ENCODE results near the gene POU2AF1. TPM values are rescaled to one million over a fixed set of nuclear protein-coding genes. Genes with fewer than 3 reads are reported as not detected.

Gene POU2AF1
- total RNA-seq, 1 experiment from 2014 or later = not detected

GRCh38 chr11:111386611-111387150, 7.6 kb upstream of the POU2AF1 start:
- H3K4me2 ChIP-seq (ENCODE audit: low read length) = no peak overlapping the region
- no peaks in the 10 kb centered on the region for H3K9me2 ChIP-seq (replicated peaks; ENCODE audit: low read length)
- H3K79me2 ChIP-seq (ENCODE audit: low read length) = no peaks in the 10 kb centered on the region
- no peak overlapping the region for H3K27ac ChIP-seq (ENCODE audit: low read length)
- TF ChIP-seq EZH2 (IDR thresholded peaks at IDR 0.05; ENCODE audit: low read length, unreplicated experiment) (no peak), EZH2phosphoT487 (IDR thresholded peaks at IDR 0.05; ENCODE audit: borderline replicate concordance, low read length) (no peak), CTCF (conservative IDR thresholded peaks at IDR 0.05; ENCODE audit: low read depth, low read length) (no peak)
- POLR2A ChIA-PET (ENCODE audit: unreplicated experiment) = no interaction called here
- no TSS peak for BruUV-seq (replicated peaks)
- peaks cover 5% of the 10 kb centered on the region for H3K27me3 ChIP-seq (ENCODE audit: low read length)
- ATAC-seq (no peak), DNase-seq (no peak)
- H3K4me3 ChIP-seq (ENCODE audit: low read length) = no peak overlapping the region
- H3F3A ChIP-seq (ENCODE audit: low read length, unreplicated experiment) = no peaks in the 10 kb centered on the region
- H3K9ac ChIP-seq (ENCODE audit: low read length) = no peak overlapping the region
- intact Hi-C loops (cut with micrococcal nuclease) = no loop called here
- no peak overlapping the region for H2AFZ ChIP-seq (ENCODE audit: low read length)
- no peaks in the 10 kb centered on the region for H3K36me3 ChIP-seq (ENCODE audit: low read depth, low read length)
- H4K20me1 ChIP-seq (ENCODE audit: low read length) = no peaks in the 10 kb centered on the region
- H3K4me1 ChIP-seq (ENCODE audit: insufficient read depth, low read length) = no peaks in the 10 kb centered on the region
- CTCF ChIA-PET = no interaction called here
- H3K9me3 ChIP-seq (ENCODE audit: low read length) = no peaks in the 10 kb centered on the region

- no peak for ATAC-seq
- BruUV-seq (replicated peaks) = no TSS peak
- Histone ChIP-seq H3K9ac (ENCODE audit: low read length) (no peak overlapping the region), H3K27ac (ENCODE audit: low read length) (no peak overlapping the region), H3F3A (ENCODE audit: low read length, unreplicated experiment) (no peaks in the 10 kb centered on the region), H3K9me3 (ENCODE audit: low read length) (no peaks in the 10 kb centered on the region), H3K4me3 (ENCODE audit: low read length) (no peak overlapping the region), H3K4me1 (ENCODE audit: insufficient read depth, low read length) (no peaks in the 10 kb centered on the region), H3K79me2 (ENCODE audit: low read length) (no peaks in the 10 kb centered on the region), H4K20me1 (ENCODE audit: low read length) (no peaks in the 10 kb centered on the region), H3K4me2 (ENCODE audit: low read length) (no peak overlapping the region), H3K36me3 (ENCODE audit: low read depth, low read length) (no peaks in the 10 kb centered on the region), H3K27me3 (ENCODE audit: low read length) (no peaks in the 10 kb centered on the region; the same call in 1 of the 2 replicates), H3K9me2 (replicated peaks; ENCODE audit: low read length) (no peaks in the 10 kb centered on the region), H2AFZ (ENCODE audit: low read length) (no peak overlapping the region)
- peak; percentile 31 for DNase-seq
- intact Hi-C loops (cut with micrococcal nuclease) = no loop called here
- ChIA-PET CTCF (no interaction called here), POLR2A (ENCODE audit: unreplicated experiment) (interaction anchor here (0.7 kb wide), 1 partner anchor 30 kb away, joined by 3 read pairs; no protein-coding TSS in a partner anchor)
- TF ChIP-seq EZH2 (IDR thresholded peaks at IDR 0.05; ENCODE audit: low read length, unreplicated experiment) = no peak
- TF ChIP-seq CTCF (conservative IDR thresholded peaks at IDR 0.05; ENCODE audit: low read depth, low read length) = no peak
- no peak for TF ChIP-seq EZH2phosphoT487 (IDR thresholded peaks at IDR 0.05; ENCODE audit: borderline replicate concordance, low read length)
Observed at GRCh38 chr11:111384494-111384893, 5.4 kb upstream of the POU2AF1 start.

GRCh38 chr11:111382451-111382850, 3.4 kb upstream of the POU2AF1 start:
- no peaks in the 10 kb centered on the region for H3K9me3 ChIP-seq (ENCODE audit: low read length)
- H3K4me2 ChIP-seq (ENCODE audit: low read length) = no peak overlapping the region
- no peaks in the 10 kb centered on the region for H3K4me1 ChIP-seq (ENCODE audit: insufficient read depth, low read length)
- H3K79me2 ChIP-seq (ENCODE audit: low read length) = no peaks in the 10 kb centered on the region
- no peak for DNase-seq
- H2AFZ ChIP-seq (ENCODE audit: low read length) = no peak overlapping the region
- intact Hi-C loops (cut with micrococcal nuclease) = no loop called here
- H3K36me3 ChIP-seq (ENCODE audit: low read depth, low read length) = no peaks in the 10 kb centered on the region
- POLR2A ChIA-PET (ENCODE audit: unreplicated experiment) = no interaction called here
- TF ChIP-seq EZH2 (IDR thresholded peaks at IDR 0.05; ENCODE audit: low read length, unreplicated experiment) (no peak), CTCF (conservative IDR thresholded peaks at IDR 0.05; ENCODE audit: low read depth, low read length) (no peak), EZH2phosphoT487 (IDR thresholded peaks at IDR 0.05; ENCODE audit: borderline replicate concordance, low read length) (no peak)
- CTCF ChIA-PET = no interaction called here
- no peaks in the 10 kb centered on the region for H3F3A ChIP-seq (ENCODE audit: low read length, unreplicated experiment)
- no peaks in the 10 kb centered on the region for H4K20me1 ChIP-seq (ENCODE audit: low read length)
- no peak overlapping the region for H3K27ac ChIP-seq (ENCODE audit: low read length)
- H3K27me3 ChIP-seq (ENCODE audit: low read length) = peaks cover 17% of the 10 kb centered on the region
- H3K9ac ChIP-seq (ENCODE audit: low read length) = no peak overlapping the region
- BruUV-seq (replicated peaks) = no TSS peak
- H3K9me2 ChIP-seq (replicated peaks; ENCODE audit: low read length) = no peaks in the 10 kb centered on the region
- ATAC-seq = no peak
- H3K4me3 ChIP-seq (ENCODE audit: low read length) = no peak overlapping the region

Data from PC-3 (cell line).